H9 (cell line): Measurements from ENCODE around the gene KDM4F. TPM values are rescaled to one million over a fixed set of nuclear protein-coding genes. Genes with fewer than 3 reads are reported as not detected.
"Not testable (repeated sequence)": the region's sequence is repeated elsewhere in the genome, so short reads cannot be mapped to it uniquely, and the experiment has no call there.

Experiments
- DNase-seq: peaks from one replicate; pipeline ENCODE4 v3.0.0-alpha.2; 2017
- H2AFZ ChIP-seq: one replicate; pipeline ENCODE4 v1.6.1; 2013; ENCODE audit warnings: mild to moderate bottlenecking, low read length, control low read depth, moderate library complexity
- H2AK5ac ChIP-seq: 2 replicates; pipeline ENCODE4 v1.6.1; 2013; ENCODE audit warnings: low read length, control low read depth, mixed read lengths; ENCODE audit not compliant: insufficient read length
- H2BK120ac ChIP-seq: one replicate; pipeline ENCODE4 v1.6.1; 2013; ENCODE audit warnings: low read depth, mild to moderate bottlenecking, low read length, control low read depth, inconsistent platforms; ENCODE audit not compliant: poor library complexity, severe bottlenecking
- H2BK12ac ChIP-seq: 2 replicates; pipeline ENCODE4 v1.6.1; 2013; ENCODE audit warnings: low read length, control low read depth, mixed read lengths, low read depth; ENCODE audit not compliant: insufficient read length
- H2BK15ac ChIP-seq: 2 replicates; pipeline ENCODE4 v1.6.1; 2013; ENCODE audit warnings: low read depth, low read length, control low read depth
- H2BK20ac ChIP-seq: one replicate; pipeline ENCODE4 v1.6.1; 2013; ENCODE audit warnings: low read depth, mild to moderate bottlenecking, low read length, control low read depth, inconsistent platforms; ENCODE audit not compliant: poor library complexity, severe bottlenecking
- H2BK5ac ChIP-seq: 2 replicates; pipeline ENCODE4 v1.6.1; 2013; ENCODE audit warnings: low read length, control low read depth, mixed read lengths; ENCODE audit not compliant: insufficient read length
- H3K14ac ChIP-seq: 2 replicates; pipeline ENCODE4 v1.6.1; 2013; ENCODE audit warnings: low read length, control low read depth; ENCODE audit not compliant: insufficient read depth
- H3K18ac ChIP-seq: 2 replicates; pipeline ENCODE4 v1.6.1; 2013; ENCODE audit warnings: low read depth, mild to moderate bottlenecking, mixed read lengths, low read length, control low read depth; ENCODE audit not compliant: insufficient read length
- H3K23ac ChIP-seq: 2 replicates; pipeline ENCODE4 v1.6.1; 2013; ENCODE audit warnings: low read length, control low read depth, mixed read lengths, low read depth; ENCODE audit not compliant: insufficient read length
- H3K23me2 ChIP-seq: 2 replicates; pipeline ENCODE4 v1.6.1; 2013; ENCODE audit warnings: low read depth, mild to moderate bottlenecking, mixed read lengths, low read length, control low read depth; ENCODE audit not compliant: insufficient read length, poor library complexity, severe bottlenecking
- H3K27ac ChIP-seq: 2 replicates; pipeline ENCODE4 v1.5.1; 2013; ENCODE audit warnings: low read length, control low read depth, mixed read lengths, low read depth; ENCODE audit not compliant: insufficient read length
- H3K27me3 ChIP-seq: 2 replicates; pipeline ENCODE4 v1.6.1; 2013; ENCODE audit warnings: low read length, control low read depth, inconsistent platforms; ENCODE audit not compliant: insufficient read depth
- H3K4ac ChIP-seq: 2 replicates; pipeline ENCODE4 v1.6.1; 2013; ENCODE audit warnings: low read depth, mild to moderate bottlenecking, control low read depth, inconsistent platforms, low read length, moderate library complexity
- H3K4me1 ChIP-seq: 2 replicates; pipeline ENCODE4 v1.6.1; 2013; ENCODE audit warnings: low read length, control low read depth, inconsistent platforms; ENCODE audit not compliant: insufficient read depth
- H3K4me2 ChIP-seq: 2 replicates; pipeline ENCODE4 v1.6.1; 2013; ENCODE audit warnings: low read length, control low read depth, mixed read lengths; ENCODE audit not compliant: insufficient read length, insufficient read depth
- H3K56ac ChIP-seq: 2 replicates; pipeline ENCODE4 v1.6.1; 2013; ENCODE audit warnings: low read depth, mild to moderate bottlenecking, mixed read lengths, low read length, control low read depth; ENCODE audit not compliant: insufficient read length
- H3K79me1 ChIP-seq: 2 replicates; pipeline ENCODE4 v1.6.1; 2013; ENCODE audit warnings: low read depth, mild to moderate bottlenecking, moderate library complexity, low read length, control low read depth, inconsistent platforms; ENCODE audit not compliant: insufficient read depth, poor library complexity, severe bottlenecking
- H3K79me2 ChIP-seq: 2 replicates; pipeline ENCODE4 v1.6.1; 2013; ENCODE audit warnings: low read length, control low read depth, inconsistent platforms; ENCODE audit not compliant: insufficient read depth
- H3K9ac ChIP-seq: 2 replicates; pipeline ENCODE4 v1.6.1; 2013; ENCODE audit warnings: low read length, control low read depth, mixed read lengths; ENCODE audit not compliant: insufficient read length; ENCODE audit errors: extremely low read depth
- H3K9me3 ChIP-seq: one replicate; pipeline ENCODE4 v1.6.1; 2013; ENCODE audit warnings: low read depth, low read length, inconsistent platforms; ENCODE audit not compliant: control insufficient read depth
- H3T11ph ChIP-seq: one replicate; pipeline ENCODE4 v1.6.1; 2013; ENCODE audit warnings: mild to moderate bottlenecking, low read length, control low read depth, inconsistent platforms
- H4K20me1 ChIP-seq: one replicate; pipeline ENCODE4 v1.6.1; 2013; ENCODE audit not compliant: control insufficient read depth, insufficient read length, insufficient read depth
- H4K5ac ChIP-seq: 2 replicates; pipeline ENCODE4 v1.6.1; 2013; ENCODE audit warnings: low read depth, mild to moderate bottlenecking, mixed read lengths, low read length, control low read depth; ENCODE audit not compliant: insufficient read length
- H4K8ac ChIP-seq: replicated peaks from 2 replicates; pipeline ENCODE4 v1.6.1; 2013; ENCODE audit warnings: low read length, control low read depth, mixed read lengths, low read depth; ENCODE audit not compliant: insufficient read length
- H4K91ac ChIP-seq: 2 replicates; pipeline ENCODE4 v1.6.1; 2013; ENCODE audit warnings: low read depth, mild to moderate bottlenecking, moderate library complexity, mixed read lengths, low read length, control low read depth; ENCODE audit not compliant: insufficient read length
- H3K27ac Mint-ChIP-seq, 3 experiments: 2 replicates in 2 of 3; 3 replicates in 1 of 3; pipeline ENCODE4 v1.8.0; 2020 to 2021; ENCODE audit warnings: mixed read lengths in 3 of 3, mild to moderate bottlenecking in 1 of 3, moderate library complexity in 1 of 3
- H3K27me3 Mint-ChIP-seq: 2 replicates; pipeline ENCODE4 v1.8.0; 2021; ENCODE audit warnings: low read depth, mild to moderate bottlenecking, moderate library complexity, mixed read lengths
- H3K36me3 Mint-ChIP-seq, 3 experiments: 2 replicates in 2 of 3; 3 replicates in 1 of 3; pipeline ENCODE4 v1.8.0; 2020 to 2021; ENCODE audit warnings: low read depth in 3 of 3, mixed read lengths in 3 of 3; ENCODE audit not compliant: insufficient read depth in 1 of 3
- H3K4me1 Mint-ChIP-seq, 2 experiments: 2 replicates each; pipeline ENCODE4 v1.8.0; 2020; ENCODE audit warnings: mixed read lengths in 2 of 2
- H3K4me3 Mint-ChIP-seq, 2 experiments: 2 replicates in 1 of 2; 3 replicates in 1 of 2; pipeline ENCODE4 v1.8.0; 2020 to 2021; ENCODE audit warnings: mild to moderate bottlenecking in 2 of 2, mixed read lengths in 2 of 2, moderate library complexity in 1 of 2
- H3K9me3 Mint-ChIP-seq, 2 experiments: 2 replicates in 1 of 2; 3 replicates in 1 of 2; pipeline ENCODE4 v1.8.0; 2020; ENCODE audit warnings: mild to moderate bottlenecking in 2 of 2, mixed read lengths in 2 of 2, moderate library complexity in 1 of 2
- WGBS: extraction: QIAGEN DNeasy Blood & Tissue Kit; methylation state at CpG from one replicate; pipeline ENCODE4 v1.1.7; 2013; ENCODE audit warnings: missing lambda C conversion rate, low lambda C conversion rate, mixed read lengths; ENCODE audit not compliant: insufficient read length; ENCODE audit errors: extremely low coverage; 5-methylcytosine and 5-hydroxymethylcytosine counted together
- total RNA-seq: library from RNA; stranded (reverse); gene quantifications from 2 replicates; pipeline ENCODE4 v1.2.1, GENCODE V29; 2021
- TF ChIP-seq, protein P1 (sequence below): fragments of 200-600 bp; sonication (generic); conservative IDR thresholded peaks from 3 replicates; pipeline ENCODE4 v1.8.0; 2021; ENCODE audit warnings: antibody characterized with exemption, mild to moderate bottlenecking

The KDM4F gene
- total RNA-seq, 1 experiment from 2014 or later, result not detected

DNA sequence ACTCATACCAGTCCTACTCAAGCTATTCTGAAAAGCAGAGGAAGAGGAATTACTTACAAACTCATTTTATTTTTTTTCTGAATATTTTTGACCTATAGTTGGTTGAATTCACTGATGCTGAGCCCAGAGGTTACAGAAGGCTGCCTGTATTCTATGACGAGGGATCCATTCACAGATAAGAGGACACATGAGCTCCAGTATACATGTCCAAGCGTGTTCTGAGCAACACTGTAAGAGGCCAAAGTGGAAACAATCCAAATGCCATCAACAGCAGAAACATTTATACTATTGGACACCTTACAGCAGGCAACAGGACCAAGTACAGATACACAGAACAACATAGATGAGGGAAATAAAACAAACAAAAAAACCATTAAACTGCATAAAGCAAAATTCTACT, 13.9 kb upstream of the KDM4F start:
- peaks cover 7% of the 10 kb centered on the region for H3K27me3 Mint-ChIP-seq
- no peak overlapping the region for H3T11ph ChIP-seq
- H4K91ac ChIP-seq, result no peak overlapping the region
- H4K20me1 ChIP-seq, result no peaks in the 10 kb centered on the region
- no peaks in the 10 kb centered on the region for H3K23me2 ChIP-seq
- H3K4me1 ChIP-seq, result no peaks in the 10 kb centered on the region
- peaks cover 0 to 2% (median 0%) of the 10 kb centered on the region in 3 experiments; a peak in 1 of 7 replicates for H3K36me3 Mint-ChIP-seq
- peaks cover 0 to under 1% of the 10 kb centered on the region in 2 experiments; a peak in 2 of 5 replicates for H3K9me3 Mint-ChIP-seq
- H3K4ac ChIP-seq, result no peak overlapping the region
- H3K4me3 Mint-ChIP-seq, result no peak overlapping the region
- no peak overlapping the region for H3K23ac ChIP-seq
- no peak overlapping the region for H3K27ac Mint-ChIP-seq
- H2BK15ac ChIP-seq, result no peak overlapping the region
- H2BK5ac ChIP-seq, result no peak overlapping the region
- H4K5ac ChIP-seq, result no peak overlapping the region
- H3K27ac ChIP-seq, result no peak overlapping the region
- no peak overlapping the region for H2BK20ac ChIP-seq
- no peak overlapping the region for H2BK120ac ChIP-seq
- no peaks in the 10 kb centered on the region for H3K4me1 Mint-ChIP-seq
- TF ChIP-seq, protein P1, sequence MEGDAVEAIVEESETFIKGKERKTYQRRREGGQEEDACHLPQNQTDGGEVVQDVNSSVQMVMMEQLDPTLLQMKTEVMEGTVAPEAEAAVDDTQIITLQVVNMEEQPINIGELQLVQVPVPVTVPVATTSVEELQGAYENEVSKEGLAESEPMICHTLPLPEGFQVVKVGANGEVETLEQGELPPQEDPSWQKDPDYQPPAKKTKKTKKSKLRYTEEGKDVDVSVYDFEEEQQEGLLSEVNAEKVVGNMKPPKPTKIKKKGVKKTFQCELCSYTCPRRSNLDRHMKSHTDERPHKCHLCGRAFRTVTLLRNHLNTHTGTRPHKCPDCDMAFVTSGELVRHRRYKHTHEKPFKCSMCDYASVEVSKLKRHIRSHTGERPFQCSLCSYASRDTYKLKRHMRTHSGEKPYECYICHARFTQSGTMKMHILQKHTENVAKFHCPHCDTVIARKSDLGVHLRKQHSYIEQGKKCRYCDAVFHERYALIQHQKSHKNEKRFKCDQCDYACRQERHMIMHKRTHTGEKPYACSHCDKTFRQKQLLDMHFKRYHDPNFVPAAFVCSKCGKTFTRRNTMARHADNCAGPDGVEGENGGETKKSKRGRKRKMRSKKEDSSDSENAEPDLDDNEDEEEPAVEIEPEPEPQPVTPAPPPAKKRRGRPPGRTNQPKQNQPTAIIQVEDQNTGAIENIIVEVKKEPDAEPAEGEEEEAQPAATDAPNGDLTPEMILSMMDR, result no peak
- no peaks in the 10 kb centered on the region for H3K79me1 ChIP-seq
- H3K18ac ChIP-seq, result no peak overlapping the region
- H3K4me2 ChIP-seq, result no peak overlapping the region
- no peaks in the 10 kb centered on the region for H3K9me3 ChIP-seq
- H2BK12ac ChIP-seq, result no peak overlapping the region
- no peaks in the 10 kb centered on the region for H3K79me2 ChIP-seq
- no peak overlapping the region for H3K14ac ChIP-seq
- H4K8ac ChIP-seq, result no peak overlapping the region
- no peak overlapping the region for H3K9ac ChIP-seq
- H2AFZ ChIP-seq, result no peak overlapping the region
- no peak overlapping the region for H2AK5ac ChIP-seq
- H3K27me3 ChIP-seq, result no peaks in the 10 kb centered on the region
- DNase-seq, result no peak
- WGBS, result no CpG with 5 or more reads among the region's 2 CpGs
- no peak overlapping the region for H3K56ac ChIP-seq

DNA sequence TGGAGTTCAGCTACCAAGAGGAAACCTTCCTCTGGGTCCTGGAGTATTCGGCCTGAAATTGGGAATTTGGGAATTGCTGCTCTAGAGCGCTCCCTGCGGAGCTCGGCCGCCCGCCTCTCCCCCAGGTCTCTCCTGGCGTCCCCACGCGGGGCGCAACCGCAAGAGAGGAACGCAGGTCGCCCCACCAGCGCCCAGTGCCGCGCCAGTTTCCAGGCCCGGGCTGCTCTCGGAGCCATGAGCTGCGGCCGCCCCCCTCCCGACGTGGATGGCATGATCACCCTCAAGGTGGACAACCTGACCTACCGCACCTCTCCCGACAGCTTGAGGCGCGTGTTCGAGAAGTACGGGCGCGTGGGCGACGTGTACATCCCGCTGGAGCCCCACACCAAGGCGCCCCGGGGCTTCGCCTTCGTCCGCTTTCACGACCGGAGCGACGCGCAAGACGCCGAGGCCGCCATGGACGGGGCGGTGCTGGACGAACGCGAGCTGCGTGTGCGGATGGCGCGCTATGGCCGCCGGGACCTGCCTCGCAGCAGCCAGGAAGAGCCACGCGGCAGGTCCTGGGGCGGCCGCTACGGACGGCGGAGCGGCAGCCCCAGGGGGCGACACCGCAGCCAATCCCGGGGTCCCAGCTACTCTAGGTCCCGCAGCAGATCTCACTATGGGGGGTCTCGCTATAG, 11.7 kb upstream of the KDM4F start:
- H3K4me1 Mint-ChIP-seq, H3K23ac ChIP-seq, H2BK15ac ChIP-seq, H3K36me3 Mint-ChIP-seq, H3T11ph ChIP-seq, H3K9me3 Mint-ChIP-seq, H2BK20ac ChIP-seq, H3K27me3 Mint-ChIP-seq, H3K14ac ChIP-seq, H3K9me3 ChIP-seq, H4K91ac ChIP-seq, H2BK120ac ChIP-seq, H4K20me1 ChIP-seq, H3K79me1 ChIP-seq, H3K23me2 ChIP-seq, H3K56ac ChIP-seq, H2BK5ac ChIP-seq, H3K27me3 ChIP-seq, H3K4me3 Mint-ChIP-seq, H3K18ac ChIP-seq, H3K4ac ChIP-seq, H2AFZ ChIP-seq, H2AK5ac ChIP-seq, H4K5ac ChIP-seq, H3K4me2 ChIP-seq, H2BK12ac ChIP-seq, H4K8ac ChIP-seq, DNase-seq, H3K9ac ChIP-seq, H3K4me1 ChIP-seq, H3K79me2 ChIP-seq, H3K27ac Mint-ChIP-seq, H3K27ac ChIP-seq: not testable (repeated sequence)
- WGBS, result no CpG with 5 or more reads among the region's 71 CpGs
